Ascending aorta (tissue), 2 donors: ENCODE data around the gene NOL4L. TPM values are rescaled to one million over a fixed set of nuclear protein-coding genes. Genes with fewer than 3 reads are reported as not detected.

Experiments used
- DNase-seq, 2 donors: peaks; one replicate each; pipeline ENCODE4 v3.0.0-alpha.2; 2019; ENCODE audit warnings: low spot score in 2 of 2
- H3K27ac ChIP-seq, 2 donors: fragments of 200-600 bp; sonication (generic); one replicate each; pipeline ENCODE4 v1.5.1; 2016 to 2017; ENCODE audit warnings: mild to moderate bottlenecking in 1 of 2
- H3K27me3 ChIP-seq: fragments of 200-600 bp; sonication (generic); one replicate; pipeline ENCODE4 v1.5.1; 2017
- H3K36me3 ChIP-seq, 2 donors: fragments of 200-600 bp; sonication (generic); one replicate each; pipeline ENCODE4 v1.5.1; 2016
- H3K4me1 ChIP-seq, 2 donors: fragments of 200-600 bp; sonication (generic); one replicate each; pipeline ENCODE4 v1.5.1; 2016 to 2017; ENCODE audit warnings: mild to moderate bottlenecking in 1 of 2
- H3K4me3 ChIP-seq, 2 donors: fragments of 200-600 bp; sonication (generic); one replicate each; pipeline ENCODE4 v1.5.1; 2016 to 2017; ENCODE audit warnings: mild to moderate bottlenecking in 1 of 2
- H3K9me3 ChIP-seq, 2 donors: fragments of 200-600 bp; sonication (generic); one replicate each; pipeline ENCODE4 v1.5.1; 2016
- CTCF ChIP-seq, 3 experiments: fragments of 200-600 bp in 2 of 3; fragments of 450-650 bp in 1 of 3; sonication (generic) in 2 of 3; IDR thresholded peaks; one replicate each; pipeline ENCODE4 v1.5.1; 2016 to 2019; ENCODE audit warnings: antibody characterized with exemption in 3 of 3, mild to moderate bottlenecking in 1 of 3, moderate library complexity in 1 of 3
- intact Hi-C: fragments of 100-400 bp; cut with DNase I; formaldehyde crosslinking; loops from one replicate; pipeline ENCODE4 v1.15.1; 2023
- total RNA-seq: library from RNA; depleted of rRNA; stranded (reverse); fragments of >200 nt; gene quantifications from one replicate; pipeline ENCODE4 v1.1.0, GENCODE V29; 2016

The NOL4L gene
- total RNA-seq, 1 donor from 2014 or later = 19.8 TPM

- Histone ChIP-seq H3K27me3 (no peaks in the 10 kb centered on the region), H3K9me3 (no peaks in the 10 kb centered on the region), H3K27ac (no peak overlapping the region), H3K4me1 (no peaks in the 10 kb centered on the region), H3K36me3 (no peaks in the 10 kb centered on the region), H3K4me3 (no peak overlapping the region)
- intact Hi-C loops = no loop called here
- DNase-seq = no peak
- TF ChIP-seq CTCF (IDR thresholded peaks at IDR 0.05) = no peak
Observed at GRCh38 chr20:32544893-32545840, 40.0 kb downstream of the NOL4L start.

GRCh38 chr20:32544260-32544722 is 40.8 kb downstream of the NOL4L start:
- DNase-seq = no peak
- intact Hi-C loops = no loop called here
- no peak overlapping the region for H3K27ac ChIP-seq
- H3K27me3 ChIP-seq = no peaks in the 10 kb centered on the region
- no peaks in the 10 kb centered on the region for H3K4me1 ChIP-seq
- no peak overlapping the region for H3K4me3 ChIP-seq
- H3K9me3 ChIP-seq = no peaks in the 10 kb centered on the region
- TF ChIP-seq CTCF (IDR thresholded peaks at IDR 0.05) = no peak
- H3K36me3 ChIP-seq = no peaks in the 10 kb centered on the region

- Histone ChIP-seq H3K9me3 (no peaks in the 10 kb centered on the region), H3K27me3 (no peaks in the 10 kb centered on the region), H3K36me3 (no peaks in the 10 kb centered on the region), H3K4me3 (no peak overlapping the region), H3K4me1 (peaks cover 0 to under 1% of the 10 kb centered on the region in 2 donors), H3K27ac (no peak overlapping the region)
- no peak for TF ChIP-seq CTCF (IDR thresholded peaks at IDR 0.05)
- DNase-seq = no peak
- intact Hi-C loops = no loop called here
Observed at GRCh38 chr20:32543570-32544259, 41.4 kb downstream of the NOL4L start.

- no peaks in the 10 kb centered on the region for H3K36me3 ChIP-seq
- H3K27me3 ChIP-seq = peaks cover 7% of the 10 kb centered on the region
- intact Hi-C loops = no loop called here
- DNase-seq = no peak
- no peak overlapping the region for H3K4me3 ChIP-seq
- no peak for TF ChIP-seq CTCF (IDR thresholded peaks at IDR 0.05)
- H3K9me3 ChIP-seq = no peaks in the 10 kb centered on the region
- no peak overlapping the region for H3K27ac ChIP-seq
- peaks cover 3 to 4% of the 10 kb centered on the region in 2 donors for H3K4me1 ChIP-seq
Observed at GRCh38 chr20:32542259-32542615, 42.9 kb downstream of the NOL4L start.

- TF ChIP-seq CTCF (IDR thresholded peaks at IDR 0.05) = no peak
- Histone ChIP-seq H3K36me3 (no peaks in the 10 kb centered on the region), H3K4me1 (peaks cover 4 to 6% of the 10 kb centered on the region in 2 donors), H3K27ac (no peak overlapping the region), H3K9me3 (no peaks in the 10 kb centered on the region), H3K27me3 (peaks cover 7% of the 10 kb centered on the region), H3K4me3 (no peak overlapping the region)
- intact Hi-C loops = no loop called here
- no peak for DNase-seq
Observed at GRCh38 chr20:32541323-32542258, 43.5 kb downstream of the NOL4L start.
